A673 (cell line): Measurements from ENCODE around the gene VPS11. TPM values are rescaled to one million over a fixed set of nuclear protein-coding genes. Genes with fewer than 3 reads are reported as not detected.
A peak's percentile ranks its signal among the peaks of the same experiment; 100 is the strongest.

Experiments used
- BruUV-seq: library from RNA; stranded (reverse); fragments of 400-500 nt; replicated peaks from 2 replicates; lab custom pipeline; 2021; lab: Mats Ljungman, UMichigan
- CTCF ChIA-PET: fragments of 300-600 bp; sonication (Branson Sonifier 250); formaldehyde crosslinking; loops from one replicate; lab custom pipeline; 2022; ENCODE audit warnings: antibody characterized with exemption; lab: Charles Lee
- POLR2A ChIA-PET: fragments of 300-600 bp; sonication (Branson Sonifier 250); formaldehyde crosslinking; loops from one replicate; lab custom pipeline; 2022; ENCODE audit warnings: antibody characterized with exemption; ENCODE audit not compliant: low non-redundant PET; lab: Charles Lee
- DNase-seq: peaks from one replicate; pipeline ENCODE4 v3.0.0-alpha.2; 2015; ENCODE audit warnings: low spot score
- H3K27ac ChIP-seq: fragments of 200-600 bp; sonication (generic); 2 replicates; pipeline ENCODE4 v1.5.1; 2016; ENCODE audit warnings: mixed run types, low read depth, mild to moderate bottlenecking, mixed read lengths, antibody characterized with exemption, low read length; ENCODE audit not compliant: poor library complexity, severe bottlenecking
- H3K27me3 ChIP-seq: fragments of 200-600 bp; sonication (generic); replicated peaks from 2 replicates; pipeline ENCODE4 v1.6.1; 2017; ENCODE audit warnings: mixed run types, low read depth, mild to moderate bottlenecking, mixed read lengths, antibody characterized with exemption, low read length; ENCODE audit not compliant: insufficient read depth, poor library complexity
- H3K36me3 ChIP-seq: fragments of 200-600 bp; sonication (generic); 2 replicates; pipeline ENCODE4 v1.6.1; 2016; ENCODE audit warnings: mixed run types, mild to moderate bottlenecking, mixed read lengths, antibody characterized with exemption, low read length; ENCODE audit not compliant: insufficient read depth, poor library complexity, severe bottlenecking
- H3K4me1 ChIP-seq: fragments of 200-600 bp; sonication (generic); 2 replicates; pipeline ENCODE4 v1.6.1; 2017; ENCODE audit warnings: mixed run types, mild to moderate bottlenecking, mixed read lengths, antibody characterized with exemption, low read length; ENCODE audit not compliant: insufficient read depth, poor library complexity, severe bottlenecking
- H3K4me3 ChIP-seq: fragments of 200-600 bp; sonication (generic); 2 replicates; pipeline ENCODE4 v1.5.1; 2016; ENCODE audit warnings: low read depth, mixed run types, mild to moderate bottlenecking, mixed read lengths, low read length; ENCODE audit not compliant: poor library complexity, severe bottlenecking
- H3K9me3 ChIP-seq: fragments of 200-600 bp; sonication (generic); 2 replicates; pipeline ENCODE4 v1.6.1; 2016; ENCODE audit warnings: mixed run types, low read depth, mild to moderate bottlenecking, mixed read lengths, antibody characterized with exemption, low read length; ENCODE audit not compliant: poor library complexity, severe bottlenecking
- CTCF ChIP-seq: fragments of 300-800, 200-600 bp; sonication (generic); conservative IDR thresholded peaks from 2 replicates; pipeline ENCODE4 v1.5.1; 2017; ENCODE audit warnings: low read depth, mild to moderate bottlenecking, antibody characterized with exemption, low read length, moderate library complexity, mixed read lengths
- EZH2 ChIP-seq: fragments of 200-600 bp; sonication (generic); IDR thresholded peaks from 2 replicates; pipeline ENCODE4 v1.6.1; 2017; ENCODE audit warnings: borderline replicate concordance, low read depth, mild to moderate bottlenecking, mixed read lengths, antibody characterized with exemption, low read length; ENCODE audit not compliant: poor library complexity, severe bottlenecking
- intact Hi-C: fragments of 100-400 bp; cut with micrococcal nuclease; formaldehyde crosslinking; loops from one replicate; pipeline ENCODE4 v1.10.0; 2022; ENCODE audit not compliant: unreplicated experiment
- total RNA-seq: library from RNA; stranded (reverse); gene quantifications from 2 replicates; pipeline ENCODE4 v1.2.3, GENCODE V29; 2021

The VPS11 gene
- total RNA-seq, 1 experiment from 2014 or later: 26.7 TPM

- H3K4me1 ChIP-seq: peaks cover 3% of the 10 kb centered on the region
- no peaks in the 10 kb centered on the region for H3K9me3 ChIP-seq
- ChIA-PET POLR2A (no interaction called here), CTCF (no interaction called here)
- H3K36me3 ChIP-seq: no peaks in the 10 kb centered on the region
- intact Hi-C loops: no loop called here
- DNase-seq: no peak
- H3K4me3 ChIP-seq: no peak overlapping the region
- H3K27me3 ChIP-seq: no peaks in the 10 kb centered on the region
- BruUV-seq: no TSS peak
- no peak overlapping the region for H3K27ac ChIP-seq
- TF ChIP-seq EZH2: no peak
- no peak for TF ChIP-seq CTCF
These were observed 6.4 kb upstream of the VPS11 start for GRCh38 chr11:119061256-119061655.

- TF ChIP-seq CTCF: no peak
- Histone ChIP-seq H3K9me3 (no peaks in the 10 kb centered on the region), H3K4me1 (peaks cover 3% of the 10 kb centered on the region), H3K4me3 (no peak overlapping the region), H3K27ac (no peak overlapping the region), H3K36me3 (no peaks in the 10 kb centered on the region), H3K27me3 (no peaks in the 10 kb centered on the region)
- CTCF ChIA-PET: no interaction called here
- POLR2A ChIA-PET: no interaction called here
- intact Hi-C loops: no loop called here
- no TSS peak for BruUV-seq
- DNase-seq: no peak
These were observed 4.8 kb upstream of the VPS11 start for GRCh38 chr11:119062779-119063178.

GRCh38 chr11:119065369-119065768 is 2.2 kb upstream of the VPS11 start:
- peaks cover 4% of the 10 kb centered on the region for H3K36me3 ChIP-seq
- peak; percentile 70 for DNase-seq
- ChIA-PET POLR2A (no interaction called here), CTCF (interaction anchor here (0.6 to 1.1 kb wide), 6 partner anchors 9 to 896 kb away, joined by 3 to 7 read pairs (median 4); no protein-coding TSS in a partner anchor)
- H3K27me3 ChIP-seq: no peaks in the 10 kb centered on the region
- H3K4me1 ChIP-seq: peaks cover 5% of the 10 kb centered on the region
- H3K27ac ChIP-seq: no peak overlapping the region
- intact Hi-C loops: loop anchor here (5.0 kb wide), 1 partner anchor 37 kb away; the partner anchor contains the start of gene DPAGT1
- TF ChIP-seq CTCF (peak; percentile 69), EZH2 (no peak)
- H3K4me3 ChIP-seq: no peak overlapping the region
- no peaks in the 10 kb centered on the region for H3K9me3 ChIP-seq
- no TSS peak for BruUV-seq
